ENCODE data around the gene FBXL7.

The FBXL7 gene

GRCh38 chr5:15786884-15787283 lies 286.9 kb downstream of the FBXL7 start:
- no peak for DNase-seq

- DNase-seq: no peak
Observed at GRCh38 chr5:15787681-15788080, 287.7 kb downstream of the FBXL7 start.

- DNase-seq: no peak
Observed at GRCh38 chr5:15789642-15790041, 289.7 kb downstream of the FBXL7 start.

GRCh38 chr5:15790446-15791018 lies 290.6 kb downstream of the FBXL7 start:
- DNase-seq: no peak

GRCh38 chr5:15791274-15791673 lies 291.3 kb downstream of the FBXL7 start:
- no peak for DNase-seq

- no peak for DNase-seq
Observed at GRCh38 chr5:15791859-15792258, 291.9 kb downstream of the FBXL7 start.

GRCh38 chr5:15794052-15794985 lies 294.3 kb downstream of the FBXL7 start:
- DNase-seq: no peak

- no peak for DNase-seq
Observed at GRCh38 chr5:15796096-15796495, 296.1 kb downstream of the FBXL7 start.

- DNase-seq: no peak
Observed at GRCh38 chr5:15796557-15796956, 296.6 kb downstream of the FBXL7 start.

GRCh38 chr5:15797116-15797515 lies 297.1 kb downstream of the FBXL7 start:
- no peak for DNase-seq

GRCh38 chr5:15798006-15798405 lies 298.0 kb downstream of the FBXL7 start:
- DNase-seq: no peak

- no peak for DNase-seq
Observed at GRCh38 chr5:15799014-15799413, 299.0 kb downstream of the FBXL7 start.

- DNase-seq: no peak
Observed at GRCh38 chr5:15799612-15800011, 299.6 kb downstream of the FBXL7 start.

GRCh38 chr5:15803280-15803679 lies 303.3 kb downstream of the FBXL7 start:
- no peak for DNase-seq

GRCh38 chr5:15806613-15807012 lies 306.6 kb downstream of the FBXL7 start:
- DNase-seq: no peak

GRCh38 chr5:15807248-15807647 lies 307.3 kb downstream of the FBXL7 start:
- no peak for DNase-seq

GRCh38 chr5:15807871-15808270 lies 307.9 kb downstream of the FBXL7 start:
- no peak for DNase-seq

- DNase-seq: no peak
Observed at GRCh38 chr5:15808577-15808976, 308.6 kb downstream of the FBXL7 start.

- no peak for DNase-seq
Observed at GRCh38 chr5:15819617-15820016, 319.6 kb downstream of the FBXL7 start.

- no peak for DNase-seq
Observed at GRCh38 chr5:15821506-15821905, 321.5 kb downstream of the FBXL7 start.

- no peak for DNase-seq
Observed at GRCh38 chr5:15823398-15823797, 323.4 kb downstream of the FBXL7 start.

- DNase-seq: no peak
Observed at GRCh38 chr5:15827741-15828140, 327.8 kb downstream of the FBXL7 start.

- DNase-seq: no peak
Observed at GRCh38 chr5:15831408-15831807, 331.4 kb downstream of the FBXL7 start.

- DNase-seq: no peak
Observed at GRCh38 chr5:15833365-15833764, 333.4 kb downstream of the FBXL7 start.
